ENCODE measurements around the gene ANXA6.

DNA sequence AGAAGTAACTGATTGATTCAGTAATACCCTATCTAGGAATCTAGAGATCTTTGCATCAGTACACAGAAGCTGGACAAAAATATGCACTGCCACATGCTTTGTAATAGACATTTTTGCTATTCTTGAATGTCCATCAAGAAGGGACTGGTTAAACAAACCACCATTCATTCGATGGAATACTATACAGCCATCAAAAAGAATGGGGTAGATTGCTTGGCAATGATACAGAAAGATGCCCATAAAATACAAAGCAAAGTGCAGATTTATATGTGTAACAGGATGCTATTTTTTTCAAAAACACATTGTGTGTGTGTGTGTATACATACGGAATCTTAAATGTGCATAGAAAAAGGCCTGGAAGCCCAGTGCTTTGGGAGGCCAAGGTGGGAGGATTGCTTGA, 84.3 kb downstream of the ANXA6 start:
- TF ChIP-seq CTCF (IDR thresholded peaks at IDR 0.05 in 8 of 11, conservative IDR thresholded peaks at IDR 0.05 in 3 of 11) (no peak), POLR2A (IDR thresholded peaks at IDR 0.05) (no peak), POLR2AphosphoS5 (IDR thresholded peaks at IDR 0.05) (no peak)
